HG02642 (cell line): Measurements from ENCODE around the gene KLC4.

ENCODE experiments used
- ATAC-seq: cut with Tn5 transposase; IDR thresholded peaks from one replicate; pipeline ENCODE4 v1.9.1; 2021; ENCODE audit warnings: mild to moderate bottlenecking; ENCODE audit not compliant: unreplicated experiment, poor library complexity

Gene KLC4

GRCh38 chr6:43120944-43121913 is 61.8 kb downstream of the KLC4 start:
- ATAC-seq = no peak

- ATAC-seq = no peak
These were observed 62.7 kb downstream of the KLC4 start for GRCh38 chr6:43122146-43122545.

- ATAC-seq = no peak
These were observed 64.3 kb downstream of the KLC4 start for GRCh38 chr6:43123461-43124314.

GRCh38 chr6:43124481-43124880 is 65.0 kb downstream of the KLC4 start:
- ATAC-seq = no peak
